DMS 273 treated with DMSO at 0.1 percent for 48 hours (cell line): Measurements from ENCODE around the gene GAS2L2.

Experiments
- DNase-seq: peaks from one replicate; lab custom pipeline; 2025; lab: John Stamatoyannopoulos, UW

The GAS2L2 gene

GRCh38 chr17:35694906-35695305 is 58.1 kb downstream of the GAS2L2 start:
- DNase-seq = no peak
